Activated naive CD8-positive, alpha-beta T cell treated with anti-CD3 and anti-CD28 coated beads for 36 hours (primary cell): ENCODE measurements around the gene NFATC2. TPM values are rescaled to one million over a fixed set of nuclear protein-coding genes. Genes with fewer than 3 reads are reported as not detected.

Source experiments
- DNase-seq: peaks from one replicate; pipeline ENCODE4 v3.0.0; 2021
- H3K27ac Mint-ChIP-seq: one replicate; pipeline ENCODE4 v1.8.0; 2022; ENCODE audit warnings: mild to moderate bottlenecking, moderate library complexity, mixed read lengths
- H3K27me3 Mint-ChIP-seq: one replicate; pipeline ENCODE4 v1.8.0; 2022; ENCODE audit warnings: mild to moderate bottlenecking, mixed read lengths
- H3K36me3 Mint-ChIP-seq: one replicate; pipeline ENCODE4 v1.8.0; 2021; ENCODE audit warnings: mild to moderate bottlenecking, mixed read lengths
- H3K4me1 Mint-ChIP-seq: one replicate; pipeline ENCODE4 v1.8.0; 2021; ENCODE audit warnings: mixed read lengths
- H3K4me3 Mint-ChIP-seq: one replicate; pipeline ENCODE4 v1.8.0; 2022; ENCODE audit warnings: mild to moderate bottlenecking, moderate library complexity, mixed read lengths
- H3K9me3 Mint-ChIP-seq: one replicate; pipeline ENCODE4 v1.8.0; 2022; ENCODE audit warnings: mixed read lengths
- total RNA-seq, 2 experiments: library from RNA; stranded (reverse); gene quantifications; one replicate each; pipeline ENCODE4 v1.2.3, GENCODE V29; 2021

The NFATC2 gene
- total RNA-seq, 2 experiments from 2014 or later: 31.0 to 31.7 TPM

- Mint-ChIP-seq H3K9me3 (no peaks in the 10 kb centered on the region), H3K4me1 (peaks cover 46% of the 10 kb centered on the region), H3K4me3 (no peak overlapping the region), H3K27me3 (no peaks in the 10 kb centered on the region), H3K36me3 (peaks cover 28% of the 10 kb centered on the region), H3K27ac (no peak overlapping the region)
- DNase-seq: no peak
These were observed 155.2 kb downstream of the NFATC2 start for GRCh38 chr20:51387125-51387875.

- Mint-ChIP-seq H3K4me3 (no peak overlapping the region), H3K36me3 (peaks cover 28% of the 10 kb centered on the region), H3K27me3 (no peaks in the 10 kb centered on the region), H3K9me3 (no peaks in the 10 kb centered on the region), H3K4me1 (peaks cover 46% of the 10 kb centered on the region), H3K27ac (peak overlapping the region; percentile 57)
- DNase-seq: peak; percentile 37
These were observed 155.9 kb downstream of the NFATC2 start for GRCh38 chr20:51386586-51386985.

- Mint-ChIP-seq H3K4me1 (peaks cover 46% of the 10 kb centered on the region), H3K4me3 (no peak overlapping the region), H3K27me3 (no peaks in the 10 kb centered on the region), H3K36me3 (peaks cover 24% of the 10 kb centered on the region), H3K27ac (peak overlapping the region; percentile 22), H3K9me3 (no peaks in the 10 kb centered on the region)
- no peak for DNase-seq
These were observed 156.6 kb downstream of the NFATC2 start for GRCh38 chr20:51385646-51386530.

GRCh38 chr20:51384875-51385274, 157.6 kb downstream of the NFATC2 start:
- no peaks in the 10 kb centered on the region for H3K27me3 Mint-ChIP-seq
- H3K36me3 Mint-ChIP-seq: peaks cover 21% of the 10 kb centered on the region
- no peak for DNase-seq
- peak overlapping the region; percentile 55 for H3K27ac Mint-ChIP-seq
- no peaks in the 10 kb centered on the region for H3K9me3 Mint-ChIP-seq
- no peak overlapping the region for H3K4me3 Mint-ChIP-seq
- H3K4me1 Mint-ChIP-seq: peaks cover 45% of the 10 kb centered on the region

GRCh38 chr20:51383891-51384510, 158.5 kb downstream of the NFATC2 start:
- peaks cover 15% of the 10 kb centered on the region for H3K36me3 Mint-ChIP-seq
- H3K4me3 Mint-ChIP-seq: no peak overlapping the region
- H3K27me3 Mint-ChIP-seq: no peaks in the 10 kb centered on the region
- H3K4me1 Mint-ChIP-seq: peaks cover 42% of the 10 kb centered on the region
- no peaks in the 10 kb centered on the region for H3K9me3 Mint-ChIP-seq
- no peak for DNase-seq
- H3K27ac Mint-ChIP-seq: peak overlapping the region; percentile 3

- H3K36me3 Mint-ChIP-seq: peaks cover 14% of the 10 kb centered on the region
- H3K4me3 Mint-ChIP-seq: no peak overlapping the region
These were observed 159.3 kb downstream of the NFATC2 start for GRCh38 chr20:51382986-51383821.

GRCh38 chr20:51382111-51382985, 160.2 kb downstream of the NFATC2 start:
- H3K4me1 Mint-ChIP-seq: peaks cover 26% of the 10 kb centered on the region
- no peak overlapping the region for H3K27ac Mint-ChIP-seq
- no peaks in the 10 kb centered on the region for H3K27me3 Mint-ChIP-seq

More at GRCh38 chr20:51382986-51383821, 159.3 kb downstream of the NFATC2 start:
- no peaks in the 10 kb centered on the region for H3K9me3 Mint-ChIP-seq
- H3K27ac Mint-ChIP-seq: no peak overlapping the region
- H3K27me3 Mint-ChIP-seq: no peaks in the 10 kb centered on the region
- peaks cover 35% of the 10 kb centered on the region for H3K4me1 Mint-ChIP-seq
- DNase-seq: no peak

GRCh38 chr20:51381557-51381956, 161.0 kb downstream of the NFATC2 start:
- Mint-ChIP-seq H3K27ac (no peak overlapping the region), H3K4me1 (peaks cover 20% of the 10 kb centered on the region), H3K4me3 (no peak overlapping the region), H3K36me3 (peaks cover 8% of the 10 kb centered on the region), H3K27me3 (no peaks in the 10 kb centered on the region), H3K9me3 (no peaks in the 10 kb centered on the region)
- DNase-seq: no peak

More at GRCh38 chr20:51382111-51382985, 160.2 kb downstream of the NFATC2 start:
- peaks cover 9% of the 10 kb centered on the region for H3K36me3 Mint-ChIP-seq
- no peaks in the 10 kb centered on the region for H3K9me3 Mint-ChIP-seq
- DNase-seq: no peak
- no peak overlapping the region for H3K4me3 Mint-ChIP-seq

- DNase-seq: no peak
- H3K4me3 Mint-ChIP-seq: no peak overlapping the region
- H3K9me3 Mint-ChIP-seq: no peaks in the 10 kb centered on the region
- peaks cover 12% of the 10 kb centered on the region for H3K4me1 Mint-ChIP-seq
- H3K27me3 Mint-ChIP-seq: no peaks in the 10 kb centered on the region
- H3K27ac Mint-ChIP-seq: peak overlapping the region; percentile 2
- H3K36me3 Mint-ChIP-seq: peaks cover 8% of the 10 kb centered on the region
These were observed 161.8 kb downstream of the NFATC2 start for GRCh38 chr20:51380401-51381385.

GRCh38 chr20:51379601-51380341, 162.7 kb downstream of the NFATC2 start:
- Mint-ChIP-seq H3K4me1 (peaks cover 3% of the 10 kb centered on the region), H3K9me3 (no peaks in the 10 kb centered on the region), H3K27me3 (no peaks in the 10 kb centered on the region), H3K27ac (no peak overlapping the region), H3K4me3 (no peak overlapping the region), H3K36me3 (peaks cover 4% of the 10 kb centered on the region)
- no peak for DNase-seq

- H3K4me3 Mint-ChIP-seq: no peak overlapping the region
- no peak overlapping the region for H3K27ac Mint-ChIP-seq
- no peak for DNase-seq
- no peaks in the 10 kb centered on the region for H3K9me3 Mint-ChIP-seq
- H3K36me3 Mint-ChIP-seq: peaks cover 4% of the 10 kb centered on the region
- H3K27me3 Mint-ChIP-seq: no peaks in the 10 kb centered on the region
- no peaks in the 10 kb centered on the region for H3K4me1 Mint-ChIP-seq
These were observed 164.2 kb downstream of the NFATC2 start for GRCh38 chr20:51378171-51378928.

GRCh38 chr20:51377132-51377531, 165.4 kb downstream of the NFATC2 start:
- no peaks in the 10 kb centered on the region for H3K9me3 Mint-ChIP-seq
- peaks cover 2% of the 10 kb centered on the region for H3K4me1 Mint-ChIP-seq
- no peak overlapping the region for H3K27ac Mint-ChIP-seq
- peaks cover 4% of the 10 kb centered on the region for H3K36me3 Mint-ChIP-seq
- no peak for DNase-seq
- H3K27me3 Mint-ChIP-seq: no peaks in the 10 kb centered on the region
- H3K4me3 Mint-ChIP-seq: no peak overlapping the region
